ENCODE data around the gene PRPF18. TPM values are rescaled to one million over a fixed set of nuclear protein-coding genes. Genes with fewer than 3 reads are reported as not detected.

Gene PRPF18
- total RNA-seq, 1 experiment from 2014 or later = 24.7 TPM

DNA sequence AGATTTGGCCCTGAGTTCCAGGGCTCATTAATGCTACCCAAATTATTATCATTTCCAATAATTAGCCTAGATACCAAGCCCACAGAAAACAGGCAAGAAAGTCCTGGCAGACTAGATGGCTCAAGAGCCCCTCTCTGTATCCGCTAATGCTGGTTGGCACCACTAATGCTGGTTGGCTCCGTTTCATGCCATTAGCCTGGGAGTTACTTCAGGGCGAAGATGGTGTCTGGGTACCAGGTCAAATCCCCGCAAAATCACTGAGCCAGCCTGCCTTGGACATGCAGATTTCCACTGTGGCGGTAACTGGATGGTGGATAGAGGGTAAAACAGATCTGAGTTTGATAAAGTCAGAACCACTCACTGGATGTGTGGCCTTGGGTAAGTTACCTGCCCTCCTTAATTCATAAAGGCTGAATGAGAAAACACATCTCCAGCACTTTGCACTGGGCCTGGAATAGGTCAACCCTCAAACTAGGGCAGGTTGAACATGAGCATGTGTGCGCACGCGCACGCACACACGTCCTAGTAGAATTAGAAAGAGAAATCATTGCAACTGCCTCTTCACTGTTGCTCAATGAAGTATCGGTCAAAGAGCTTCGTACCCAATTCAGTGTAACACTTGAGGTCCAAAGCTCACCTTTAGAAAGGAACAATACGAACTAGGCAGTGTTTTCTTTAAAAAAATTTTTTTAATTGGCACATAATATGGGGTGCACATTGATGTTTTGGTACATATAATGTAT, 91.5 kb downstream of the PRPF18 start:
- in situ Hi-C loops (cut with HindIII; ENCODE audit: low pct_unique_long_range_greater_than_20kb, low sequenced_read_pairs) = no loop called here

More for the DNA sequence above, 91.5 kb downstream of the PRPF18 start:
- DNase-seq (ENCODE audit: low read depth, low spot score) = no peak

Other genes with a start within 250 kb of the PRPF18 start
- 24.6 and 34.4 TPM in 2 replicates for gene SEPHS1, start 238.7 kb upstream of the PRPF18 start, total RNA-seq (2014; rRNA removed; shearing (Covaris generic))
- 4.1 and 5.2 TPM in 2 replicates for gene BEND7, start 58.0 kb upstream of the PRPF18 start, total RNA-seq (2014; rRNA removed; shearing (Covaris generic))